CD4-positive, alpha-beta T cell (primary cell): ENCODE measurements around the gene RAPGEF4. TPM values are rescaled to one million over a fixed set of nuclear protein-coding genes. Genes with fewer than 3 reads are reported as not detected.

Experiments
- ATAC-seq: fragments of 200-7000 bp; cut with Tn5 transposase; one replicate; pipeline ENCODE4 v1.10.0; 2022; ENCODE audit warnings: mild to moderate bottlenecking; ENCODE audit not compliant: poor library complexity
- CTCF ChIA-PET: fragments of 350-600 bp; sonication (Branson Sonifier 250); formaldehyde crosslinking; loops from one replicate; lab custom pipeline; 2021; ENCODE audit warnings: antibody characterized with exemption, inconsistent platforms; lab: Charles Lee
- POLR2A ChIA-PET: fragments of 350-600 bp; sonication (Branson Sonifier 250); formaldehyde crosslinking; loops from one replicate; lab custom pipeline; 2021; ENCODE audit warnings: antibody characterized with exemption, inconsistent platforms; lab: Charles Lee
- DNase-seq, 14 experiments: peaks; one replicate each; pipeline ENCODE4 v3.0.0-alpha.2; 2013 to 2020; ENCODE audit warnings: mixed read lengths in 2 of 14
- H3K27ac ChIP-seq, 2 donors: one replicate each; pipeline versions ENCODE4 v1.5.1 to v1.7.0; 2013; ENCODE audit warnings: low read length in 2 of 2, low read depth in 1 of 2, mild to moderate bottlenecking in 1 of 2
- H3K27me3 ChIP-seq, 2 experiments: 1 replicate in 1 of 2; 2 replicates in 1 of 2; pipeline versions ENCODE4 v1.6.1 to v1.7.0; 2013; ENCODE audit warnings: low read length in 2 of 2, control low read depth in 1 of 2, mild to moderate bottlenecking in 1 of 2, moderate library complexity in 1 of 2; ENCODE audit not compliant: insufficient read depth in 2 of 2, control insufficient read depth in 1 of 2
- H3K36me3 ChIP-seq: one replicate; pipeline ENCODE4 v1.6.1; 2013; ENCODE audit warnings: low read length, control low read depth; ENCODE audit not compliant: insufficient read depth
- H3K4me1 ChIP-seq: one replicate; pipeline ENCODE4 v1.6.1; 2013; ENCODE audit warnings: low read length, control low read depth; ENCODE audit not compliant: insufficient read depth
- H3K4me3 ChIP-seq: one replicate; pipeline ENCODE4 v1.5.1; 2013; ENCODE audit warnings: mild to moderate bottlenecking, low read length, moderate library complexity
- H3K9me3 ChIP-seq, 2 experiments: 1 replicate in 1 of 2; 2 replicates in 1 of 2; pipeline versions ENCODE4 v1.6.1 to v1.7.0; 2013; ENCODE audit warnings: low read length in 2 of 2, mild to moderate bottlenecking in 2 of 2, control low read depth in 1 of 2, moderate library complexity in 1 of 2; ENCODE audit not compliant: control insufficient read depth in 1 of 2, insufficient read depth in 1 of 2
- H3K27ac Mint-ChIP-seq: one replicate; pipeline ENCODE4 v1.8.0; 2020; ENCODE audit warnings: mixed read lengths
- H3K27me3 Mint-ChIP-seq: one replicate; pipeline ENCODE4 v1.8.0; 2021; ENCODE audit warnings: mixed read lengths
- H3K36me3 Mint-ChIP-seq: one replicate; pipeline ENCODE4 v1.8.0; 2021; ENCODE audit warnings: low read depth, mixed read lengths
- H3K4me1 Mint-ChIP-seq: one replicate; pipeline ENCODE4 v1.8.0; 2021; ENCODE audit warnings: low read depth, mixed read lengths
- H3K4me3 Mint-ChIP-seq: one replicate; pipeline ENCODE4 v1.8.0; 2020; ENCODE audit warnings: mild to moderate bottlenecking, mixed read lengths
- H3K9me3 Mint-ChIP-seq: one replicate; pipeline ENCODE4 v1.8.0; 2020; ENCODE audit warnings: mixed read lengths
- CTCF ChIP-seq: fragments of 200-600 bp; IDR thresholded peaks from one replicate; pipeline ENCODE4 v1.8.0; 2022; ENCODE audit warnings: antibody characterized with exemption, mild to moderate bottlenecking
- intact Hi-C, 2 experiments: fragments of 100-400 bp; cut with DNase I in 1 of 2; cut with micrococcal nuclease in 1 of 2; formaldehyde crosslinking; loops; one replicate each; pipeline versions ENCODE4 v1.15.1 to v1.9.0; 2023 to 2025; cut with DNase I, micrococcal nuclease
- total RNA-seq, 174 experiments: library from RNA in 2 of 174; stranded (reverse) in 2 of 174; gene quantifications; one replicate each; pipeline ENCODE4 v1.2.3 and lab custom pipeline; 2021 to 2026

Gene RAPGEF4
- total RNA-seq, 2 experiments from 2014 or later: 0.69 to 0.73 TPM

- Histone ChIP-seq H3K4me3 (no peak overlapping the region), H3K36me3 (no peaks in the 10 kb centered on the region), H3K4me1 (no peaks in the 10 kb centered on the region), H3K27ac (no peak overlapping the region), H3K27me3 (peaks cover 0 to 3% of the 10 kb centered on the region in 2 experiments), H3K9me3 (no peaks in the 10 kb centered on the region)
- ChIA-PET POLR2A (no interaction called here), CTCF (no interaction called here)
- no peak for TF ChIP-seq CTCF
- ATAC-seq (no peak), DNase-seq (no peak)
- intact Hi-C loops: no loop called here
- Mint-ChIP-seq H3K27me3 (peaks cover 23% of the 10 kb centered on the region), H3K27ac (no peak overlapping the region), H3K4me3 (no peak overlapping the region), H3K4me1 (no peaks in the 10 kb centered on the region), H3K36me3 (no peaks in the 10 kb centered on the region), H3K9me3 (no peaks in the 10 kb centered on the region)
Observed at GRCh38 chr2:172861656-172862476, 126.2 kb downstream of the RAPGEF4 start.

DNA sequence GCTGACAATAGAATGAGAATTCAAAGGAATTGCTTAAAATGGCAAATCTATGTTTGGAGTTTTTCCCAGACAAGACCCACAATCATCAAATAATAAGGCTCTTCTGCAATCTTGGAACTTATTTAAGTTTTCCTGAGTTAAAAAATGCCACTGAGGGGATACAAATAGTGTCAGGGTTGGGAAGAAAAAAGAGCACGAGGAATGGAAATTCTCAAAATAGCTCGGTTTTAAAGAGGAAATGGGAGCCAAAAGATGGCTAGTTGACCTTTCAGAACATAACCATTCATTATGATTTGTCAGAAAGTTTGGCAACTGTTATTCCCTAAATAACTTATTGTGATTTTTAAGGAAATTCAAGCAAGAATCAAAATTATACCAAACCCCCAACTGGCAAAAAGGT is 127.7 kb downstream of the RAPGEF4 start:
- DNase-seq: no peak
- Mint-ChIP-seq H3K27me3 (peaks cover 23% of the 10 kb centered on the region), H3K9me3 (no peaks in the 10 kb centered on the region), H3K27ac (no peak overlapping the region), H3K4me1 (no peaks in the 10 kb centered on the region), H3K36me3 (no peaks in the 10 kb centered on the region), H3K4me3 (no peak overlapping the region)
- H3K4me3 ChIP-seq: no peak overlapping the region
- ChIA-PET POLR2A (interaction anchor here (1.2 kb wide), 1 partner anchor 61 kb away, joined by 3 read pairs; no protein-coding TSS in a partner anchor), CTCF (no interaction called here)
- TF ChIP-seq CTCF: no peak
- intact Hi-C loops: no loop called here
- H3K9me3 ChIP-seq: no peaks in the 10 kb centered on the region
- no peaks in the 10 kb centered on the region for H3K36me3 ChIP-seq
- no peak overlapping the region for H3K27ac ChIP-seq
- H3K4me1 ChIP-seq: no peaks in the 10 kb centered on the region
- ATAC-seq: no peak
- peaks cover 0 to 3% of the 10 kb centered on the region in 2 experiments for H3K27me3 ChIP-seq

GRCh38 chr2:172864182-172864581 is 128.5 kb downstream of the RAPGEF4 start:
- H3K9me3 ChIP-seq: no peaks in the 10 kb centered on the region
- intact Hi-C loops: loop anchor here (1.0 to 2.0 kb wide), 3 partner anchors 68 to 347 kb away; no protein-coding TSS in a partner anchor
- no peaks in the 10 kb centered on the region for H3K4me1 ChIP-seq
- peaks cover 0 to 3% of the 10 kb centered on the region in 2 experiments for H3K27me3 ChIP-seq
- ATAC-seq (no peak), DNase-seq (peak in 13 of 14 experiments; percentile 3 to 65 (median 15))
- Mint-ChIP-seq H3K27me3 (peaks cover 23% of the 10 kb centered on the region), H3K9me3 (no peaks in the 10 kb centered on the region), H3K36me3 (no peaks in the 10 kb centered on the region), H3K4me1 (no peaks in the 10 kb centered on the region), H3K4me3 (no peak overlapping the region), H3K27ac (no peak overlapping the region)
- peak; percentile 46 for TF ChIP-seq CTCF
- no peaks in the 10 kb centered on the region for H3K36me3 ChIP-seq
- ChIA-PET POLR2A (interaction anchor here (1.2 kb wide), 1 partner anchor 60 kb away, joined by 3 read pairs; no protein-coding TSS in a partner anchor), CTCF (no interaction called here)
- no peak overlapping the region for H3K27ac ChIP-seq
- no peak overlapping the region for H3K4me3 ChIP-seq
